Measurements from ENCODE around the gene ZNF605.
"Not testable (repeated sequence)": the region's sequence is repeated elsewhere in the genome, so short reads cannot be mapped to it uniquely, and the experiment has no call there.

ZNF605 gene

GRCh38 chr12:132881818-132882217, 74.3 kb downstream of the ZNF605 start:
- no peak for TF ChIP-seq CTCF (IDR thresholded peaks at IDR 0.05)
- H3K27ac Mint-ChIP-seq: peak overlapping the region; percentile 36
- H3K4me1 Mint-ChIP-seq: no peaks in the 10 kb centered on the region
- no peak overlapping the region for H3K4me3 Mint-ChIP-seq
- no peak for DNase-seq
- H3K9me3 Mint-ChIP-seq: peaks cover 31% of the 10 kb centered on the region
- H3K27me3 Mint-ChIP-seq (ENCODE audit: low read depth, poor library complexity): no peaks in the 10 kb centered on the region
- peaks cover 67% of the 10 kb centered on the region for H3K36me3 Mint-ChIP-seq (ENCODE audit: low read depth)

- not testable (repeated sequence) for H3K27ac Mint-ChIP-seq; H3K4me1 Mint-ChIP-seq; H3K9me3 Mint-ChIP-seq; H3K4me3 Mint-ChIP-seq; H3K27me3 Mint-ChIP-seq (ENCODE audit: low read depth, poor library complexity); DNase-seq
- peaks cover 45% of the 10 kb centered on the region for H3K36me3 Mint-ChIP-seq (ENCODE audit: low read depth)
These were observed 81.5 kb downstream of the ZNF605 start for GRCh38 chr12:132874620-132875019.

GRCh38 chr12:132874175-132874574, 81.9 kb downstream of the ZNF605 start:
- DNase-seq: no peak
- H3K9me3 Mint-ChIP-seq: no peaks in the 10 kb centered on the region
- H3K4me1 Mint-ChIP-seq: no peaks in the 10 kb centered on the region
- no peaks in the 10 kb centered on the region for H3K27me3 Mint-ChIP-seq (ENCODE audit: low read depth, poor library complexity)
- no peak overlapping the region for H3K4me3 Mint-ChIP-seq
- peaks cover 46% of the 10 kb centered on the region for H3K36me3 Mint-ChIP-seq (ENCODE audit: low read depth)
- no peak for TF ChIP-seq CTCF (IDR thresholded peaks at IDR 0.05)
- no peak overlapping the region for H3K27ac Mint-ChIP-seq

GRCh38 chr12:132873724-132874123, 82.4 kb downstream of the ZNF605 start:
- Mint-ChIP-seq H3K9me3 (no peaks in the 10 kb centered on the region), H3K27ac (peak overlapping the region; percentile 84), H3K4me3 (no peak overlapping the region), H3K27me3 (ENCODE audit: low read depth, poor library complexity) (no peaks in the 10 kb centered on the region), H3K36me3 (ENCODE audit: low read depth) (peaks cover 48% of the 10 kb centered on the region), H3K4me1 (no peaks in the 10 kb centered on the region)
- no peak for TF ChIP-seq CTCF (IDR thresholded peaks at IDR 0.05)
- no peak for DNase-seq

GRCh38 chr12:132872975-132873421, 83.1 kb downstream of the ZNF605 start:
- H3K9me3 Mint-ChIP-seq: no peaks in the 10 kb centered on the region
- H3K27ac Mint-ChIP-seq: peak overlapping the region; percentile 69
- H3K4me3 Mint-ChIP-seq: no peak overlapping the region
- H3K4me1 Mint-ChIP-seq: peaks cover 1% of the 10 kb centered on the region
- DNase-seq: no peak
- H3K27me3 Mint-ChIP-seq (ENCODE audit: low read depth, poor library complexity): no peaks in the 10 kb centered on the region
- no peak for TF ChIP-seq CTCF (IDR thresholded peaks at IDR 0.05)
- peaks cover 48% of the 10 kb centered on the region for H3K36me3 Mint-ChIP-seq (ENCODE audit: low read depth)

- no peak for DNase-seq
- Mint-ChIP-seq H3K9me3 (no peaks in the 10 kb centered on the region), H3K36me3 (ENCODE audit: low read depth) (peaks cover 48% of the 10 kb centered on the region), H3K27me3 (ENCODE audit: low read depth, poor library complexity) (no peaks in the 10 kb centered on the region), H3K4me1 (peaks cover 7% of the 10 kb centered on the region), H3K27ac (peak overlapping the region; percentile 69), H3K4me3 (no peak overlapping the region)
- TF ChIP-seq CTCF (IDR thresholded peaks at IDR 0.05): no peak
These were observed 83.8 kb downstream of the ZNF605 start for GRCh38 chr12:132872073-132872855.
